Stimulated activated effector memory CD8-positive, alpha-beta T cell treated with anti-CD3 and anti-CD28 coated beads, Interleukin-12 subunit alpha, Interleukin-12 subunit beta, amount 100 ng/mL, for 72 hours (primary cell): Measurements from ENCODE around the gene B3GAT2.

Experiments used
- ATAC-seq: fragments of 150-1000 bp; cut with Tn5 transposase; 2 replicates; pipeline ENCODE4 v1.10.0; 2021
- DNase-seq, 2 donors: peaks; one replicate each; pipeline ENCODE4 v3.0.0; 2021 to 2022; ENCODE audit warnings: low spot score in 2 of 2
- H3K27ac Mint-ChIP-seq: one replicate; pipeline ENCODE4 v1.8.0; 2022; ENCODE audit warnings: mild to moderate bottlenecking, mixed read lengths
- H3K36me3 Mint-ChIP-seq: one replicate; pipeline ENCODE4 v1.8.0; 2022; ENCODE audit warnings: mild to moderate bottlenecking, mixed read lengths
- H3K4me1 Mint-ChIP-seq: one replicate; pipeline ENCODE4 v1.8.0; 2022; ENCODE audit warnings: mixed read lengths
- H3K4me3 Mint-ChIP-seq: one replicate; pipeline ENCODE4 v1.8.0; 2022; ENCODE audit warnings: mild to moderate bottlenecking, mixed read lengths
- H3K9me3 Mint-ChIP-seq: one replicate; pipeline ENCODE4 v1.8.0; 2022; ENCODE audit warnings: mixed read lengths

Gene B3GAT2

GRCh38 chr6:70956451-70957283 lies at the start of gene B3GAT2:
Gene B3GAT2 (minus strand): TSS chr6:70957060. CDS start chr6:70956429, 631 bp downstream.
- no peaks in the 10 kb centered on the region for H3K36me3 Mint-ChIP-seq
- peaks cover 24% of the 10 kb centered on the region for H3K4me1 Mint-ChIP-seq
- ATAC-seq (peak; percentile 31), DNase-seq (peak in 1 of 2 donors; percentile 58)
- no peaks in the 10 kb centered on the region for H3K9me3 Mint-ChIP-seq
- peak within 1 kb of the TSS; percentile 82 for H3K4me3 Mint-ChIP-seq
- H3K27ac Mint-ChIP-seq: peak within 1 kb of the TSS; percentile 54

DNA sequence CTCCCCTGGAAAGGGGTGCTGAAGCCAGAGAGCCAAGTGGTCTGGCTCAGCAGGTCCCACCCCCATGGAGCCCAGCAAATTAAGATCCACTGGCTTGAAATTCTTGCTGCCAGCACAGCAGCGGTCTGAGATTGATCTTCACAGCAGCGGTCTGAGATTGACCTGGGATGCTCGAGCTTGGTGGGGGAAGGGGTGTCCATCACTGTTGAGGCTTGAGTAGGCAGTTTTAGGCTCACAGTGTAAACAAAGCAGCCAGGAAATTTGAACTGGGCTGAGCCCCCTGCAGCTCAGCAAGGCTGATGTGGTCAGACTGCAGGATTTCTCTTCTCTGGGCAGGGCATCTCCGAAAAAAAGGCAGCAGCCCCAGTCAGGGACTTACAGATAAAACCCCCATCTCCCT lies 41.3 kb upstream of the B3GAT2 start:
- ATAC-seq (no peak), DNase-seq (no peak)
- Mint-ChIP-seq H3K4me1 (no peaks in the 10 kb centered on the region), H3K36me3 (no peaks in the 10 kb centered on the region), H3K9me3 (peaks cover 3% of the 10 kb centered on the region), H3K27ac (no peak overlapping the region), H3K4me3 (no peak overlapping the region)

GRCh38 chr6:70997379-70997778 lies 40.5 kb upstream of the B3GAT2 start:
- Mint-ChIP-seq H3K4me1 (no peaks in the 10 kb centered on the region), H3K27ac (no peak overlapping the region), H3K36me3 (no peaks in the 10 kb centered on the region), H3K9me3 (peaks cover 3% of the 10 kb centered on the region), H3K4me3 (no peak overlapping the region)
- ATAC-seq: no peak
- no peak for DNase-seq

GRCh38 chr6:70996106-70996505 lies 39.2 kb upstream of the B3GAT2 start:
- no peaks in the 10 kb centered on the region for H3K4me1 Mint-ChIP-seq
- H3K9me3 Mint-ChIP-seq: peaks cover 3% of the 10 kb centered on the region
- no peak for ATAC-seq

DNA sequence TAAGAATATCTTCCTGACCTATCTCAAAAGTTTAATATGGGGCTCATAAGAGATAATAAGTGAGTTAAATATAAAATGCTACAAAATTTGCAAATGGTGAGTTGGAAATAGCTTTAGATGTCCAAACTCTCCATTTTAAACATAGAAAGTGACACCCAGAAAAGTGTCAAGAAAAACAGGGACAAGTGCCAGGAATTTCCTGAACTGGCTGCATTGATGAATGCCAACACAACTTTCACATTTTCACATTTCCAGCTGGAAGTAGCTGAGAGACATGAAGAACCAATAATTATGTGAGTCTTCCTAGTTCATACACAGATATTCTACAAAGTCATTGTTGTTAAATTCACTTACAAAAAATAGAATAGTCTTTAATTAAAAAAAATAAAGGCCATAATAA lies 38.6 kb upstream of the B3GAT2 start:
- Mint-ChIP-seq H3K36me3 (no peaks in the 10 kb centered on the region), H3K4me1 (no peaks in the 10 kb centered on the region), H3K27ac (no peak overlapping the region), H3K4me3 (no peak overlapping the region), H3K9me3 (no peaks in the 10 kb centered on the region)
- no peak for ATAC-seq
- DNase-seq: no peak

More at GRCh38 chr6:70996106-70996505, 39.2 kb upstream of the B3GAT2 start:
- Mint-ChIP-seq H3K36me3 (no peaks in the 10 kb centered on the region), H3K27ac (no peak overlapping the region), H3K4me3 (no peak overlapping the region)
- DNase-seq: no peak

DNA sequence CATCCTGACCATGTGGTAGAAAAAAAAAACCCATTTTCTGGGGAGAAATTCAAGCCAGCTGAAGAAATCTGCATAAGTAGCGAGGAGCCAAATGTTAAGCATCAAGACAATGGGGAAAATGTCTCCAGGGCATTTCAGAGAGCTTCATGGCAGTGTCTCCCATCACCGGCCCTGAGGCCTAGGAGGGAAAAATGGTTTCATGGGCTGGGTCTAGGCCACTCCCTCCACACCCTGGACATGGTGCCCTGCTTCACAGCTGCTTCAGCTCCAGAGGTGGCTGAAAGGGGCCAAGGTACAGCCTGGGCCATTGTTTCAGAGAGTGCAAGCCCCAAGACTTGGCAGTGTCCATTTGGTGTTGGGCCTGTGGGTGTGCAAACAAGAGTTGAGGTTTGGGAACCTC lies 34.4 kb upstream of the B3GAT2 start:
- Mint-ChIP-seq H3K9me3 (no peaks in the 10 kb centered on the region), H3K36me3 (no peaks in the 10 kb centered on the region), H3K27ac (no peak overlapping the region), H3K4me1 (no peaks in the 10 kb centered on the region), H3K4me3 (no peak overlapping the region)
- ATAC-seq (no peak), DNase-seq (no peak)

DNA sequence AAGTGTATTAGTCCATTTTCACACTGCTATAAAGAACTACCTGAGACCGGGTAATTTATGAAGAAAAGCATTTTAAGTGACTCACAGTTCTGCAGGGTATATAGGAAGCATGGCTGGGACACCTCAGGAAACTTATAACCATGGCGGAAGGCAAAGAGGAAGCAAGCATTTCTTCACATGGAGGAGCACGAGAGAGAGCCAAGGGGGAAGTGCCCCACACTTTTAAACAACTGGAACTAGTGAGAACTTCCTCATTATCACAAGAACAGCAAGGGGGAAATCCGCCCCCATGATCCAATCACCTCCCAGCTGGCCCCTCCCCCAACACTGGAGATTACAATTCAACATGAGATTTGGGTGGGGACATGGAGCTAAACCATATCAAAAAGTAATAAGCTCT lies 28.3 kb upstream of the B3GAT2 start:
- no peak overlapping the region for H3K4me3 Mint-ChIP-seq
- DNase-seq: no peak
- H3K4me1 Mint-ChIP-seq: no peaks in the 10 kb centered on the region
- H3K9me3 Mint-ChIP-seq: no peaks in the 10 kb centered on the region
- ATAC-seq: no peak
- H3K36me3 Mint-ChIP-seq: no peaks in the 10 kb centered on the region
- H3K27ac Mint-ChIP-seq: no peak overlapping the region

- Mint-ChIP-seq H3K36me3 (no peaks in the 10 kb centered on the region), H3K27ac (no peak overlapping the region), H3K9me3 (no peaks in the 10 kb centered on the region), H3K4me1 (no peaks in the 10 kb centered on the region), H3K4me3 (no peak overlapping the region)
- ATAC-seq: no peak
- no peak for DNase-seq
These were observed 25.9 kb upstream of the B3GAT2 start for GRCh38 chr6:70982747-70983146.

DNA sequence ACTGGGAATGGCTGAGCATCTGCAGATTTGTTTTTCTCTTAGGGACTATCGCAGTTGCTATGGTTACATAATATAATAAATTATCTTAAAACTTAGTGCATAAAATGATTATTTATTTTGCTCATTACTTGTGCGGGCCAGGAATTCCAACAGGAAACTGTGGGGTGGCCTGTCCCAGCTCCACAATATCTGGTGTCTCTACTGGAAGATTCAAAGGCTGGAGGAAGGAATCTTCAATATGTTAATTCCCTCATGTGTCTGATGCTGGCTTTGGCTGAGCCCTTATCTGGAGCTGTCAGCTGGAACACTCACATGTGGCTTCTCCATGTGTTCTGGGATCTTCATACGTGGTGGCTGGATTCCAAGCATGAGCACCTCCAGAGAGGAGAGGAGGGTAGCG lies 23.9 kb upstream of the B3GAT2 start:
- DNase-seq (no peak), ATAC-seq (no peak)
- Mint-ChIP-seq H3K4me3 (no peak overlapping the region), H3K4me1 (no peaks in the 10 kb centered on the region), H3K27ac (no peak overlapping the region), H3K36me3 (no peaks in the 10 kb centered on the region), H3K9me3 (no peaks in the 10 kb centered on the region)

DNA sequence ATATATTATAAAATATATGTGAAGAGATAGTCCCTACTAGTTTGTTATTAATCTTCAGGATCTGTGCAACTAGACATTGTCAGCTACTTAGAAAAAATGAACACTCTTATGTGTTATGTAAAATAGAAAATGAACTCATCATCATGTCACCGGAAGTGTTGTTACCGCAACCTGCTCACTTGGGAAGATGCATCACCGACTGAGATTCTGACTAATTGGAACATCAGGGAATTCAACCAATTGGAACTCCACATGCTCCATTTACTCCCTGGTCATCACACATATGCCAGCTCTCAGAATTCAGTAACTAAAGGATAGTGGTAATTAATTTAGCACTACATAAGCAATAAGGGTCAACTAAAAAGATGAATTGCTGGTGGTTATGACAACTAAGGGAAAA lies 16.7 kb upstream of the B3GAT2 start:
- no peak overlapping the region for H3K27ac Mint-ChIP-seq
- no peaks in the 10 kb centered on the region for H3K4me1 Mint-ChIP-seq
- ATAC-seq (no peak), DNase-seq (no peak)
- no peak overlapping the region for H3K4me3 Mint-ChIP-seq
- H3K36me3 Mint-ChIP-seq: no peaks in the 10 kb centered on the region
- H3K9me3 Mint-ChIP-seq: peaks cover 3% of the 10 kb centered on the region

DNA sequence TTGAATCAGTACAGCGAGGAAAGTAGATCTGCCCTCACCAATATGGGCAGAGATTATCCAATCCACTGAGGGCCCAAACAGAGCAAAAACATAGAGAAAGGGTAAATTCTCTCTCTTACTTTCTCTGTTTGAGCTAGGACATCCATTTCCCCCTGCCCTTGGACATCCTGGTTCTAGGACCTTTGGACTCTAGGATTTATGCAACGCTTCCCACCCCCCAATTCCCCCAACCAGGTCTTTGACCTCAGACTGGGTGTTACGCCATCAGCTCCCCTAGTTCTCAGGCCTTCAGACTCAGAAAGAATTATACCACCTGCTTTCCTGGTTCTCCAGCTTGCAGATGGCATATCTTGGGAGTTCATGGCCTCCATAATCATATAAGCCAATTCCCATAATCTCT lies 10.2 kb upstream of the B3GAT2 start:
- no peak for ATAC-seq
- DNase-seq: no peak
- no peaks in the 10 kb centered on the region for H3K4me1 Mint-ChIP-seq
- H3K9me3 Mint-ChIP-seq: peaks cover 3% of the 10 kb centered on the region
- no peak overlapping the region for H3K27ac Mint-ChIP-seq
- no peak overlapping the region for H3K4me3 Mint-ChIP-seq
- no peaks in the 10 kb centered on the region for H3K36me3 Mint-ChIP-seq

DNA sequence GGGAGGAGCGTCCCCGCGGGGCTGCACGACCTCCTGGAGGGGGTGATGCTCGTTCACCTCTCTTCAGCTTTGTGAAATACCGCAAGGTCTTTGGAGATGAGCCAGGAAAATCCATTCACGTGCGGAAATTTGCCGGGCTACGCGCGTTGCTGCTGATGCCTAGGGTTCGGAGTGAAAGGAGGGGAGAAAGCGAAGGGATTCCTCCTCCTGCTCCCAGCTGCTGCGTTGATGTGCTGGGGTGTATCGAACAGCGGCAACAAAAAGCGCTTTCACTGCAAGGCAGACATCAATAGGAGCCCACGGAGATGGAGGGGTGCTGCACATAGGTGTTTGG lies 391 bp upstream of the B3GAT2 start:
- no peak for DNase-seq
- Mint-ChIP-seq H3K4me3 (peak overlapping the region; percentile 82), H3K36me3 (no peaks in the 10 kb centered on the region), H3K27ac (no peak overlapping the region), H3K9me3 (no peaks in the 10 kb centered on the region), H3K4me1 (peaks cover 24% of the 10 kb centered on the region)
- no peak for ATAC-seq

DNA sequence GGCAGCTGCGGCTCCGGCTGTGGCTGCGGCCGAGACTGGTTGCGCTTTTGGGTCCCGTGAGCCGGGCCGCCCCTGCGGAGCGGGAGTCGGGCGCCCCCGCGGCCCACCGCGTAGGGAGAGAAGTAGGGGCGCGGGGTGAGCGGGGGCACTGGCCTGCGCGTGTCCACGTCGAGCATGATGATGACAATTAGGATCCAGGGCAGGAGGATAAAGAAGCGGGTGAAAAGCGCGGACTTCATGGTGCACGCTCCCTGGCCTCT lies 739 bp downstream of the B3GAT2 start:
- no peak for ATAC-seq
- no peak for DNase-seq
- H3K9me3 Mint-ChIP-seq: no peaks in the 10 kb centered on the region

GRCh38 chr6:70955441-70956190 lies 1.2 kb downstream of the B3GAT2 start:
- ATAC-seq: peak; percentile 90
- Mint-ChIP-seq H3K27ac (peak overlapping the region; percentile 54), H3K36me3 (no peaks in the 10 kb centered on the region), H3K9me3 (no peaks in the 10 kb centered on the region), H3K4me1 (peaks cover 24% of the 10 kb centered on the region), H3K4me3 (peak overlapping the region; percentile 82)
- DNase-seq: peak; percentile 83 to 93

More for the DNA sequence above, 739 bp downstream of the B3GAT2 start:
- Mint-ChIP-seq H3K4me3 (peak overlapping the region; percentile 82), H3K27ac (peak overlapping the region; percentile 54), H3K4me1 (peaks cover 24% of the 10 kb centered on the region), H3K36me3 (no peaks in the 10 kb centered on the region)

- Mint-ChIP-seq H3K4me3 (peak overlapping the region; percentile 82), H3K9me3 (no peaks in the 10 kb centered on the region), H3K36me3 (no peaks in the 10 kb centered on the region), H3K4me1 (peaks cover 24% of the 10 kb centered on the region), H3K27ac (no peak overlapping the region)
- no peak for DNase-seq
- ATAC-seq: no peak
These were observed 2.1 kb downstream of the B3GAT2 start for GRCh38 chr6:70954750-70955149.

DNA sequence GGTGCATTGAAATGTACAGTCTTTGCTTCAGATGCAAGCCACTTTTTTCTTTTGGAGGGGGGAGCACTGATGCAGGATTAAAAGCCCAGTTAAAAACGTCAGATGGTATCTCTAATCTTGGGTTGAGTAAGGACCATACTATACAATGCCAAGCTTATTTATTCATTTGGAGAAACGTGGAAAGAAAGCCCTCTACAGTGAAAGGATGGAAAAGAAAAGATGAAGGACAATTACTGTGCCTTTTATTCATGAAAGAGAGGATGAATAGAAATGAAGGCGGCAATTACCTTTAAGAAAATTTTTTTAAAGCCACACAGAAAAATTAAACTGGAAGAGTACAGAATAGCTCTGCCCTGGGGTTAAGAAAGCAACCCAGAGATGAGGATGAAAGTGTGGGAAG lies 2.7 kb downstream of the B3GAT2 start:
- no peak for DNase-seq
- no peak overlapping the region for H3K4me3 Mint-ChIP-seq
- H3K36me3 Mint-ChIP-seq: no peaks in the 10 kb centered on the region
- no peak overlapping the region for H3K27ac Mint-ChIP-seq
- ATAC-seq: no peak
- H3K4me1 Mint-ChIP-seq: peaks cover 24% of the 10 kb centered on the region
- no peaks in the 10 kb centered on the region for H3K9me3 Mint-ChIP-seq
